ENCODE measurements around the gene WBP1L.
A peak's percentile ranks its signal among the peaks of the same experiment; 100 is the strongest.
"Not testable (repeated sequence)": the region's sequence is repeated elsewhere in the genome, so short reads cannot be mapped to it uniquely, and the experiment has no call there.

WBP1L gene

DNA sequence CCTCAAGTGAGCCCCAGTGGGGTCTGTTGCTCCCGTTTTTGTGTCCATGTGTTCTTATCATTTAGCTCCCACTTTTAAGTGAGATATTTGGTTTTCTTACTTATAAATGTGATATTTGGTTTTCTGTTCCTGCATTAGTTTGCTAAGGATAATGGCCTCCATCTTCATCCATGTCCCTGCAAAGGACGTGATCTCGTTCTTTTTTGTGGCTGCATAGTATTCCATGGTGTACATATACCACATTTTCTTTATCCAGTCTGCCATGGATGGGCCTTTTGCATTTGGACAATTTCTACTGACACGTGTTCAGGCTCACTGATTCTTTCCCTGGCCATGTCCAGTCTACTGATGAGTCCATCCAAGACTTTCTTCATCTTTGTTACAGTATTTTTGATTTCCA lies 19.8 kb upstream of the WBP1L start:
- DNase-seq (ENCODE audit: low spot score): no peak

DNA sequence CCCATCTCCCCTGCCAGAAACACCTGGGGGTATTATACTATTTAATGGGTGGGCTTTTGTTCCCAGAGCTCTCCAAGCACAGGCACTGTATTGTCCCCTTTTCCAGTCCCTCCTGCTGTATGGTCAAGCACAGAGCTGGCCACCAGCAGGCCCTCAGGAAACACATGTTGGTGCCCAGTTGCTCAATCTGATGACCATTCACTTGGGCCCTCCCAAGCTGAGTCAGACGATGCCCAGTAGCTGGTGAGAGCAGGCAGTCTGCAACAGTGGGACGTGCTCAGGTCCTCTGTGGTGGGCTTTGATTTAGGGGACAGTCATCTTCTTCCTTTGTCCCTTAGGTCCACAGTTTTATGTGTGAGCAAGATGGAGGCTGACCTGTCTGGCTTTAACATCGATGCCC lies 17.5 kb upstream of the WBP1L start:
- no peak for DNase-seq (ENCODE audit: low spot score)

DNA sequence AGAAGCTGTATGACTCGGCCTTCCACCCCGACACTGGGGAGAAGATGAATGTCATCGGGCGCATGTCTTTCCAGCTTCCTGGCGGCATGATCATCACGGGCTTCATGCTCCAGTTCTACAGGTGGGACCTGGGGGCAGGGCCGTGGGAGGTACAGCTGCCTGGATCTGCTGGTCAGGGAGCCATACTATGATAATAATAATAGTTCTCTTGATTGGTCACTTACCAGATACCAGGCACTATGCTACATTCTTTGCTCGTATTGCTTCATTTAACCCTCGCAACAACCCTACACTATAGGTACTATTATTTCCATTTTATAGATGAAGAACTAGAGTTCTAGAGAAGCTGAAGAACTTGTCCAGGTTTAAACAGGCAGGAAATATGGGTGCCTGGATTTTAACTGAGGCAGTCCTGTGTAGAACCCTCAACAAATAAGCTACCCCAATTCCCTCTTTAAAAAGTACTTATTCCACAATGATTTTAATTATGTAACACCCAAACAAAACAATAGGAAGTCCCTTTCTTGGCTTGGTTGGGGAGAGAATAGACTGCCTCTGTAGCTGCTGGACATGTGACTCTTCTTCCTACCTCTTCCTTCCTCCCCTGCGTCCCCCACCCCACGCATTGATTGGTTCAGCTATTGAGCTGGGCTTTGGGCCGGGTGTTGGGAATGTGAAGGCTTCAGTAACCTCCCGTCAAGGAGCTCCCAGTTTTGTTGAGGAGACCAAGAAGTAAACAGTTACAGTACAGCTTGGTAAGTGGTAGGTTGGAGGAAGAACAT lies 16.5 kb upstream of the WBP1L start:
- no peak for DNase-seq (ENCODE audit: low spot score)

DNA sequence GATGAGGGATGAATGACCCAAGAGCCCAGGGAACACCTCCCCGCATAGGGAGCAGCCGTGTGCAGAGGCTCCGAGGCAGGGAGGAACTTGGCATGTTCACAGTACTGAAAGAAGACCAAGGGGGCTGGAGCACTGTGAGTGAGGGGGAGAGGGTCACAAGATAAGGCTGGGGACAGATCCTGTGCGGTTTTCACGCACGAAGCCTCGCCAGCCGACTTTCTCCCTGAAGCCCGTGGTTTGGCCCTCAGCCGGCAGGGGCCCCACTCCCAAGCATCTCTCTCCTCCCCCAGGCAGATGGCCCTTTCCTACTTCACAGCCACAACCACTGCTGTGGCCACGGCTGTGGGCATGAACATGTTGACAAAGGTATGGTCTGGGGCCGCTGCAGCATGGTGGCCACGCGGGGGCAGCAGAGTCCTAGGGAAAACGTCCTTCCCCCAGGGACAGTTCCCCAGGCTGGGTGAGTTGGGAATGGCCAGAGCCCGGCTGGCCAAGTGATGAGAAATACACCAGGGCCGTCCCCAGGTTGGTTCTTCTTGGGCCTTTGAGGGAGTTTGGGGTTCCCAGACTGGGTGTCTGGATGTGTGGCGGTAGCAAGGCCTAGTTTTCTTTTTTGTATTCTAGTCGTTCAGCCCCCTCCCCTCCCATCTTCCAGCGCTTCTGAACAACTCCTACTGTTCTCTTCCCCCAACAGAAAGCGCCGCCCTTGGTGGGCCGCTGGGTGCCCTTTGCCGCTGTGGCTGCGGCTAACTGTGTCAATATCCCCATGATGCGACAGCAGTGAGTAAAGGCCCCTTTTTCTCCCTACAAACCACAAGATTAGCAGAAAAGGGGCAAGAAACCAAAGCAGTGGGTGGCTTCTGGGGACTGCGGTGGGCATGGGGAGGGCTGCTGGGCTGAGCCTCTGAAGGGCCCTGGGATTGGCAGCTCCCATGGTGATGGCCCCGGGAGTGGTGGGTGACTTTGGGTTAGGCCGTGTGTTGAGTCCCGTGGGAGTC lies 14.4 kb upstream of the WBP1L start:
- peak; percentile 91 for DNase-seq (ENCODE audit: low spot score)

DNA sequence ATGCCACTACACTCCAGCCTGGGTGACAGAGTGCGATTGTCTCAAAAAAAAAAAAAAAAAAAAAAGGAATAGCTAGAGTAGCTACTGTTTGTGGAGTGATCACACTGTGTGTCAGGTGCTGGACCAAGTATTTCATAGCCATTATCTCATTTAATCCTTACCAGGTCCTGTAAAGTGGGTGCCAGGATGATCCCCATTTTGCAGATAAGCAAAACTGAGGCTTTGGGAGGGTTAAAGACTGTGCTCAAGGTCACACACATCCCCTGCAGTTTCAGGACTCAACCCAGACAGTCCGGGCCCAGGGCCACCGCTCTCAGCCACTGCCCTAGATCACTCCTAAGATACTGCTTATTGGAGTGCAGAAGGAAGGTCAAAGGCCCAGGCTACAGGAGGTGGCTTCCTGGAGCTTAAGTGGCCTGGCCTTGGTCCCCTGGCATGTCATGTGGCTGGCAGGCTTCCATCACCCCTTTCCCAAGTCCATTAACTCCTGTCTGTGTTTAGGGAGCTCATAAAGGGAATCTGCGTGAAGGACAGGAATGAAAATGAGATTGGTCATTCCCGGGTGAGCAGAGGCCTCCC lies 12.4 kb upstream of the WBP1L start:
- DNase-seq (ENCODE audit: low spot score): no peak

DNA sequence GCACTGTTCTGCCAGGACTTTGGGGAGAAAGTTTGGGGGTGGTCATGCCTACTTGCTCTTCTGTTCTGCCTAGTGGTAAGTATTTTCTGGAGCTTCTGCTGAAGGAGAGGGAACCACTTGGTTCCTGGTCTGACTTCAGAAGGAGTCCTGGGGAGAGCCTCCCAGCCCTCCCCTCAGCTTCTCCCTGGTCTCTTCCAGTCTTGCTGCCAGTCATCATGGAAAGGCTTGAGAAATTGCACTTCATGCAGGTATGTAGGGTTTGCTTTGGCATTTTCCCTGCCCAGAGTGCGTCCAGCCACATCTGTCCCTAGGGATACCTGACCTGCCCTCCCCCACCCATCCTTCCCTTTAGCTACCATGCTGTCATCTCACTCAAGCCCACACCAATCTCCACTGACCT lies 11.1 kb upstream of the WBP1L start:
- no peak for DNase-seq (ENCODE audit: low spot score)

DNA sequence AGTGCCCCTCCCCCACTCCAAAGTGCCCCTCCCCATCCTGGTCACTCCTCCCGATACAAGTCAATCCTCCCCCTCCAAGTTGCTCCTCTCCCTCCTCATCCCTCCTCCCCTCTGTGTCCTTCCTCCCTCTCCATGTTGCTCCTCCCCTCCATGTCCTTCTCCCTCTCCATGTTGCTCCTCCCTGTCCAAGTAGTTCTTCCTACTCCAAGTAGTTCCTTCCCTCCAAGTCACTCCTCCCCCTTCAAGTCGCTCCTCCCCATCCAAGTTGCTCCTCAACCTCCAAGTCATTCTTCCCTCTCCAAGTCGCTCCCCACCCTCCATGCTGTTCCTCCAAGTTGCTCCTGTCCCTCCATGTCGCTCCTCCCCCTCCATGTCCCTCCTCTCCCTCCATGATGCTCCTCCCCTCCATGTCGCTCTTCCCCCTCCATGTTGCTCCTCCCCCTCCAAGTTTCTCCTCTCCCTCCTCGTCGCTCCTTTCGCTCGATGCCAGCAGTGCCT lies 8.6 kb upstream of the WBP1L start:
- DNase-seq (ENCODE audit: low spot score): no peak

DNA sequence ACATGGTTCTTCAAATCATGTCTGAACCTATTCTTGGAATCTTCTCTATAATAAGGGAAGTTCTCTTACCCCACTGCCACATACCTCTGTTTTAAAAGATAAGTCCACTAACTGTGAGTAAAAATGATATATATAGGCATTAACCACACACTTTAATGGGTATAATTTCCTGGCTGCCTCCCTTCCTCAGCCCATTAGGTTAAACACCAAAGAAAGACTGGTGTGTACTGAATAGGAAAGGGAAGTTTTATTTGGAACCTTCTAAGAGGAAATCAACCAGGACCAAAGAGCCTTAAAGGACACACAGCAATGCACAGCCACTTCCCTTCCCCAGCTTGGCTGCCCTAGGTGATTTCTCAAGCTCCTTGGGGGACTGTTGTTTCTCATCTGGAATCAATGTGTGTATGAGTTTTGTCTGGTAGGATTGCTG lies 5.0 kb upstream of the WBP1L start:
- no peak for DNase-seq (ENCODE audit: low spot score)

DNA sequence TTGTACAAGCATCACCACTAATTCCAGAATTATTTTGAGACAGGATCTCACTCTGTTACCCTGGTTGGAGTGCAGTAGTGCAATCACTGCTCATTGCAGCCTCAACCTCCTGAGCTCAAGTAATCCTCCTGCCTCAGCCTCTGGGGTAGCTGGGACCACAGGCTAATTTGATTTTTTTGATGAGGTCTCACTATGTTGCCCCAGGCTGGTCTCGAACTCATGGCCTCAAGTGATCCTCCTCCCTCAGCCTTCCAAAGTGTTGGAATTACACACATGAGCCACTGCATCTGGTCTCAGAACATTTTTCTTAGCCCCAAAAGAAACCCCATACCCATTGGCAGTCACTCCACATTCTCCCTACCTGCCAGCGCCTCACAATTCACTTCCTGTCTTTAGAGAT lies 3.5 kb upstream of the WBP1L start:
- DNase-seq (ENCODE audit: low spot score): no peak

DNA sequence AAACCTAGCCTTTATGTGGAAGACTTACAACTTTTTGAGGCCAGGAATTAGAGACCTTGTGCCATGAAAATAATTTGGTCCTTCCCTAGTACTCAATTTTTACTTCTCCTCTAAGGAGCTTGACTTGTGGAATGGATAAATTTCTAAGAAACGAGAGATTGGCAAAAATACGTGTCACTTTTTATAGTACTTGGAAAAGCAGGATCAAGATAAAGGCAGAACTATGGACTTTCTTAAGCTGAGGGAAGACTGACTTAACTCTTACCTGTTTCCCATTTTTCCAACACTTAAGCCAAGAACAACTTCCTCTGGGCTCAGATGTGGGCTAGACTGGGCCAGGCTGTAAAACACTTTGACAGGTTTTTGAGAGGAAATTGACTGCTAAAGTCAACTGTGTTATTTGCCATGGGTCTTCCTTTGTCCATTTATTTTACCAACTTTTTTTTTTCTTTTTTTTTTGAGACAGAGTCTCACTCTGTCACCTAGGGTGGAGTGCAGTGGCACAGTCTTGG lies 2.0 kb upstream of the WBP1L start:
- no peak for DNase-seq (ENCODE audit: low spot score)

DNA sequence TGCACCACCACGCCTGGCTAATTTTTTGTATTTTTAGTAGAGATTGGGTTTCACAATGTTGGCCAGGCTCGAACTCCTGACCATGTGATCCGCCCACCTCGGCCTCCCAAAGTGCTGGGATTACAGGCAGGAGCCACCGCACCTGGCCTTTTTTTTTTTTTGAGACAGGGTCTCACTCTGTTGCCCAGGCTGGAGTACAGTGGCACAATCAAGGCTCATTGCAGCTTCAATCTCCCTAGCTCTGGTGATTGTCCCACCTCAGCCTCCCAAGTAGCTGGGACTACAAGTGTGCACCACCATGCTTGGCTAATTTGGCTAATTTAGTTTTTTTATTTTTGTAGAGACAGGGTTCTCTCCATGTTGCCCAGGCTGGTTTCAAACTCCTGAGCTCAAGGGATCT lies 1.4 kb upstream of the WBP1L start:
- DNase-seq (ENCODE audit: low spot score): not testable (repeated sequence)

DNA sequence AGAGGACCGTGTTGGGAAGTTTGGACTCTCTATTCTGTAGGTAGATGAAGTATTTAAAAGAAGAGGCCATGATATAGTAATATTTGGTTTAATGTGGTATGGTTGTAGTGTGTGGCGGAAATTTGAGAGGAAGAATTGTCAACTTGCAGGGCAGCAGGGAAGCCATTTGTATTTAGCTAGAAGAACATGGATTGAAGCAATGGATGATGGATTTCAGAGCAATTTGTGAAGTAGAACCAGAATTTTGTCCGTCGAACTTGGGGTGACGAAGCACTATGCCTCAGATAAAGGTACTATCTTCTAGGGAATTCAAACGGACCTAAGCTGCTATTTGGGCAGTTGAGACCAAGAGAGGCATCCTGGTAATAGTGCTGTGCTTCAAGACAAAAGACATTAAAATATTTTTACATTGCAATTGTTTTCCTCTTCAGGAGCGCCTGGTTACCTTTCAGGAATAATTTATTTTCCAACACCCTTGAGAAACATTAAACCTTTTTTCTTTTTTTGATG lies 615 bp upstream of the WBP1L start:
- no peak for DNase-seq (ENCODE audit: low spot score)

DNA sequence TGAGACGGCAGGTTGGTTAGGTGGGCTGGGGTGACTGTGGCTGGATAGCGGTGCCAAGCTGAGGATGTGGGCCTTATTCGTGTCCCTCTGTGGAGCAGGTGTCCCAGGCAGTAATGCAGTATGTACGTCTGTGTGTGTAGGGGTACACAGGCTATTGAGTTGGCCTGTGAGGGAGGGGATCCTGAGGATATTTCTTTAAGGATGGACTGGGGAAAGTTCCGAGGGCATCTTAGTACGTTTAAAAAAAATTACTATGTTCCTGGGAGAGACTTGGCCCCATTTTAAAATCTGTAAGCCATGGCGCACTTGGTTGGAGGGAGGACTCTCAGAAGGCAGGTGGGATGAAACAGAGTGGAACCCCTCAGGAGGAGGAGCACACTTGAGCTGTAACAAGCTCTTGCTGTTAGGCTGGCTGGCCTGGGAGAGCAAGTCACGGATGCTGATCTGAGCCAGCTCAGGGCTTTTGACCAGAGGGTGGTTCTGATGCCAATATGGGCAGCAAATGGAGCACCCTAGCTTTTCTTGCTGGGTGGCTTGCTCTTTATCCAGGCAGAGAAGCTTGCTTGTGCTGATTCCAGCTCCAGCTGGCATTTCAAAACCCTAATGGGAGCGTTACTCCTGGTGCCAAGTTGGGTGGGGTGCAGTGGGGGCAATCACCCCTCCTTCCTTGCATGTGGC lies 765 bp downstream of the WBP1L start:
- DNase-seq (ENCODE audit: low spot score): no peak

DNA sequence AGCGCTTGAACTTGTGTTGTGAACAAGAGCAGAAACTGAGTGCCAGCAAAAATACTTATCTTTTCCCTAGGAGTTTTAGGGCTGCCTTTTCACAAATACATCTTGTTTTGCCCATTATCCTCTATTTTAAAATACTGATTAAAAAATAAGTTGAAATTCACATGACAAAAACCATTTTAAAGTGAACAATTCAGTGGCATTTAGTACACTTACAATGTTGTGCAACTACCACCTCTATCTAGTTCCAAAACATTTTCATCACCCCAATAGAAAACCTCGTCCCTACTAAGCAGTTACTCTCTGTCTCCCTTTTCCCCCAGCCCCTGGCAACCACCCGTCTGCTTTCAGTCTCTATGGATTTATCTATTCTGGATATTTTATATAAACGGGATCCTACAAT lies 1.4 kb downstream of the WBP1L start:
- DNase-seq (ENCODE audit: low spot score): no peak

DNA sequence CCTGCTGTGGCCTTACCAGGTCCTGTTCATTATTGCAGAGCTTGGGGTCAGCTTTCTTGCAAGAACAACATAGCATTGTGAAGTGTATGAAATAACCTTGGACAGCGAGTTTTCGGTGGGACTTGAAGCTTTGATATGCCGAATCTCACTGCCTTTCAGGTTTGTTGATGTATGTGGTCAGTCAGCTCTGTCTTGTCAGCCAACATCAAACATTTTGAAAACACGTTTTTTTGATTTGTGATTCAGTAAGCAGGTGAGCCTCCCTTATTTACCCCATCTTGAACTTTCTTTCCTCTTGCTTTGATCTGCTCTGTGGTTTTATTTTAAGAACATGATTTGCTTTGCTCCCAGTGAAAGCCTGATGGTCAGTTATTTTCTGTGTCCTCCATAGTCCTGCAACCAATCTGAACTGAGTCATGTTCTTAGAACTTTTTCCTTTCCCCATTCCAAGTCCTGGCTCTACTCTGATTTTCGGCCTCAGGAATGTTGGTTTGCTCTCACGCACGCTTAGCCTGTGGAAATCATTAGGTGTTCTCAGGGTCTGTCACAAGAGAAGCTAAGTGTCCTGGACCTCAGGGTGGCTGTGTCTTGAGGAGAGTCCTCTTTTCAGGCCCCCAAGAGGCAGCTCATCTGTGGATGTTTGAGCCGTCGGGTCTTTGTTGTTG lies 8.7 kb downstream of the WBP1L start:
- no peak for DNase-seq (ENCODE audit: low spot score)

DNA sequence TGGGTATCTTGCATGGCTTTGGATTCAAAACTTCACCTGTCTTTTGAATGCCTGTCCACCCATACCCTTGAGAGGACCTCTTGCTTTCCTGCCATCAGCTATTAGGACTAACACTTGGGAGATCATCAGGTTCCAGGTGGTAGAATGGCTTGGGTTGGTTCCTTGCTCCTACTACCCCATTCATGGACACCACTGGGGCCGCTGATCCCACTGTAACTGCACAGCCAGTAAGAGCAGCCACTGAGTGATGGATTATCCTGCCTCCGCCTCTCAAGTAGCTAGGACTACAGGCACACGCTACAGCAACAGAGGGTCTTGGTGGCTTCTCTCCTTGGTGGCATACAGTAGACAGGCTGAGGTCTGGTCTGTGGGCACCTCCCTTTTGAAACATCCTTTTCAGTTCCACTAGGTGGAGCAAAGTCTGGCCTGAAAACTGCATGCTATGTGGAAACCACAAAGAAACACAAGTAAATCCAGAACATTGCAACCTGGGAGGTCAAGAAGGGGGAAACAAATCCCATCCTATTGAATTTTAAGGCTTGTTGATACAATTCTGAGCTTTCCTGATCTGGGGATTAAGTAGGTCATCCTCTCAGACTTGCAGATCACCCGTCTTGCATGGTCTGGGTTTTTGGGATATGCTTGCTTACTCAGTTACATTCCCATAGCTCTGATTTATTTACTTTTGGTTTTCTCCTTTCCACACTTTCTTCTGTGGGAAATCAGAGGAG lies 9.4 kb downstream of the WBP1L start:
- peak; percentile 55 for DNase-seq (ENCODE audit: low spot score)

DNA sequence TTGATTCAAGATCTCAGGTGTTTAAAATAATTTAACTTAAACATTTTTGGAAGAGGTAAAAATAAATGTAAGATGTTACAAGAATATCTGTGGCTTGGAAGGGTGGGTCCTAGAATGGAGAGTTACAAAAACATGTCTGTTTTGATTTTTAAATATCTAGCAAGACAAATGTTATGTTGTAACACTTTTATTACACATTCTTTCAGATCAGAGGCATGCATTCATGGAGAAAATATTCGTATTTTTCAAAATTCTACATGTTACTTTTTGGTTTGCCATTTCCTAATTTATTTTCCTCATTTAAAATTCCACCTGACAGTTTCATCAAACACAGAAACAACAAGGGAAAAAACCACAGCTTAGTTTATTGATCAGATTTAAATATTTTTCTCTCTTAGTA lies 10.0 kb downstream of the WBP1L start:
- no peak for DNase-seq (ENCODE audit: low spot score)

DNA sequence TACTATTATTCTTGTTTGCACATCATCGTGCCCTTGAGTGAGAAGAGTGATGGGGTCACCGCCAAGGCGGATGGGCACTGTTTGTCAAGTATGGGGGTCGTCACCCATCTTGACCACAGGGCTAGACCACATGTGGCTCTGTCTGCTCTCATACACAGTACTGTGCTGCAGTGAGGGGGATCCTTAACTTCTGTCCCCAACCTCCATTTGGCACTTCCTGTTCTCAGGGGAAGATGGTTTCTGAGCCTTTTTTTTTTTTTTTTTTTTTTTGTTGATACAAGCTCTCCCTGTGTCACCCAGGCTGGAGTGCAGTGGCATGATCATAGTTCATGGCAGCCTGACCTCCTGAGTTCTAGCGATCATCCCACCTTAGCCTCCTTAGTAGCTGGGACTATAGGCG lies 13.6 kb downstream of the WBP1L start:
- no peak for DNase-seq (ENCODE audit: low spot score)

DNA sequence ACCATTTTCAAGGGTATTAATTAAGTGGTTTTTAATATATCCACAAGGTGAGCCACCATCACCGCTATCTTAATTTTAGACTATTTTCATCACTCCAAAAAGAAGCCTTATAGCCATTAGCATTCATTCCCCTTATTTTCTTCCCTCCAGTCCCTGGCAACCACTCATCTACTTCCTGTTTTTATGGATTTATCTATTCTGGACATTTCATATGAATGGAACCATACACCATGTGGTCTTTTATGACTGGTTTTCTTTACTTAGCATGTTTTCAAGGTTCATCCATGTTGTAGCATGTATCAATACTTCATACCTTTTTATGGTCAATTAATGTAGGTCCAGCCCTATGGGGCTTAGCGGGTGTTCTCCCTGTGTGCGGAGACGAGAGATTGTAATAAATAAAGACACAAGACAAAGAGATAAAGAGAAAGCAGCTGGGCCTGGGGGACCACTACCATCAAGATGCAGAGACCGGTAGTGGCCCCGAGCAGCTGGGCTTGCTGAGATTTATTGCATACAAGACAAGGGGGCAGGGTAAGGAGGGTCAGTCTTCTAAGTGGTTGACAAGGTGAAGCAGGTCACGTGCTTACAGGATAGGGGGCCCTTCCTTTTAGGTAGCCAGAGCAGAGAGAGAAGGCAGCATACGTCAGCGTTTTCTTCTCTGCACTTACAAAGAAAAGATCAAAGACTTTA lies 14.6 kb downstream of the WBP1L start:
- no peak for DNase-seq (ENCODE audit: low spot score)

DNA sequence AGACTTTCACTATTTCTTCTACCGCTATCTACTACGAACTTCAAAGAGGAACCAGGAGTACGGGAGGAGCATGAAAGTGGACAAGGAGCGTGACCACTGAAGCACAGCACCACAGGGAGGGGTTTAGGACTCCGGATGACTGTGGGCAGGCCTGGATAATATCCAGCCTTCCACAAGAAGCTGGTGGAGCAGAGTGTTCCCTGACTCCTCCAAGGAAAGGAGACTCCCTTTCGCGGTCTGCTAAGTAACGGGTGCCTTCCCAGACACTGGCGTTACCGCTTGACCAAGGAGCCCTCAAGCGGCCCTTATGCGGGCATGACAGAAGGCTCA lies 15.2 kb downstream of the WBP1L start:
- not testable (repeated sequence) for DNase-seq (ENCODE audit: low spot score)
